Eye (tissue), 1 donor: ENCODE measurements around the gene C2CD2.
"Not testable (repeated sequence)": the region's sequence is repeated elsewhere in the genome, so short reads cannot be mapped to it uniquely, and the experiment has no call there.

Source experiments
- DNase-seq: peaks from one replicate; pipeline ENCODE4 v3.0.0-alpha.2; 2015

Gene C2CD2

DNA sequence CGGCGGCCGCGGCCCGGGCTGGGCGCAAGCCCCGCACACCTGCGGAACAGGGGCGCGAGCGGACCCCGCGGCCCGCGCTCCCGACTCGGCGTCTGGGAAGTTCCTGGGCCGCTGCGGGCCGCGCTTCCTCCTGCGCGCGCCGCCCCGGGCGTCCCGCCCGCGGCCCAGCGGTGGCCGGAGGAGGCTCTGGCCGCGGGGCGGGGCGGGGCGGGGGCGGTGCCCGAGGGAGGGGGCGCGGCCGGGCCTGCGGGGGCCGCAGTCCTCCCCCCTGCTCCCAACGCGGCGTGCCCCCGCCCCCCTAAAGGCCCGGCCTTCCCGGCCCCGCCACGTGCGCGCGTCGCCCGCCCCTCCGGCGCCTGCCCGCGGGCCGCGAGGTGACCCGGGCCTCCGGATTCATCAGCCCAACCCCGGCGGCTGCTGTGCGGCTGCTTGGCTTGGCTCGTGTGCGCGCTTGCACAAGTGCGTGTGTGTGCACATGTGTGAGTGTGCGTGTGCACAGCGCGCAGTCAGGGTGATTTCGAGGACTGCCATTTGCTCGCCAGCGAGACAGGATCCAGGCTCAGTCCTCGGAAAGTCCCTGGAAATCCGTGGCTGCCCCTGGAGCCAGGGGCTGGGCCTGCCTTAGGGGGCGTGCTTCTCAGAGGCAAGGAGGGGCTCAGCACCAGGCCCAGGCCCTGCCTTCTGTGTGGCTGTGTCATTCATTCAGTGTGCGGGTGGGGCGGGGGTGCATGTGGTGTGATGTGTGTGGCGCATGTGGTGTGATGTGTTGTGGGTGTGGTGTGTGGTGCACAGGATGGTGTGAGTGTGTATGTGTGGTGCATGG lies at the start of gene C2CD2:
C2CD2 (minus strand) TSS at position 188 of the 823 bp plus-strand sequence. CDS start 370 bp downstream, outside the sequence.
- peak; percentile 83 for DNase-seq

DNA sequence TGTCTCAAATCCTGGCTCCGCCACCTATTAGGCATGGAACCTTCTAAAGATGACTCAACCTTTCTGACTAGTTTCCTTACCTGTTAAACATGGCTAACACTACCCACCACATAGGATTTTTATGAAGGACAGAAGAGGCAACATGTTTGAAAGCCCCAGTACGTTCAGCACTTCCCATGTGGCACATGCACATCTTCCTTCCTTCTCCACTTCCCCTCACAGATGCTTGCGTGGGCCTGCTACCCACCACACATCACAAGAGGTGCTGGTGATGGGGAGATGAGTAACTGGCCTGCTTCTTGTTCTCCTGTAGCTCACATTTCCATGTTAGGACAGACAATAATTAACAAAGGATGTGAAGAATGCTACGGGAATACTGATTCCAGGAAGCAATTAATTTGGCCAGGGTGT lies 49.2 kb upstream of the C2CD2 start:
- no peak for DNase-seq

DNA sequence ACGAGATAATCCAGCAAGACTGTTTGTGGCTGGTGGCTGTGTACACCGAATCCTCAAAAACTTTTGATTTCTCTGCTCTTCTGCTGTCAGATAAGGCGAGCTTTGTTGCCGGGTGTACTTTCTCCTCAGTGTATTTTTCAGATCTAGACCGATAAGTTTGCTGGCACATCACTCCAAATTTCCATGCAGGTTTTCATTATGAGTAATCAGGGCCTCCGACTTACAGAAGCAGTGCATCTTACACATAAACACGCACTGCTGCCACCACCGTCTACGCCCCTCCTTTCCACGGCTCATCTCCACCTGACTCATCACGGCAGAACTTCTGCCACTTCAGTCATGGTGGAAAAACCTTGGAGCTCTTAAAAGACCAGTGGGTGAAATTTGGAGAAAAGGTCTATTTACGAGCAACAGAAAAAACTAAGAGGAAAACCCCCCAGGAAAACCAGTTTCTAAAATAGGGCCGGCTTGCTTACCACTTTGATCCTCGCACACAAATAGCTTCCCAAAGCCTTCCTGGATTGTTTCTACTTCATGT lies 48.7 kb upstream of the C2CD2 start:
- DNase-seq = no peak

DNA sequence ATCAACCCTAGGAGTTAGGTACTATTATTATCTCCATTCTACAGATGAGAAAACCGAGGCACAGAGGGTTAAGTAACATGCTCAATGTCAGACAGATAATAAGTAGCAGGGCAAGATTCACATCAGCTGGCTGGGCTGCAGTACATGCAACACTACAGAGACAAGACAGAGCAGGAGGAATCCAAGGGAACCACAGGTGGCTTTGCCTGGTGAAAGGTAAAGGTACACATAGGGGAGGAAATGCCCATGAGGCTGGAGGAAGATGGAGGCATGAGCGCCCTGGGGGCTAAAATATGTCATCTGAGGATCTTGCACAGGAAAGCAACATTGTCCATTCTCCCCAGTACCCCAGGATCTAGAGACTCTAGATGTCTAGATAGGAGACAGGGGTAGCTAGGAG lies 48.0 kb upstream of the C2CD2 start:
- DNase-seq = no peak

DNA sequence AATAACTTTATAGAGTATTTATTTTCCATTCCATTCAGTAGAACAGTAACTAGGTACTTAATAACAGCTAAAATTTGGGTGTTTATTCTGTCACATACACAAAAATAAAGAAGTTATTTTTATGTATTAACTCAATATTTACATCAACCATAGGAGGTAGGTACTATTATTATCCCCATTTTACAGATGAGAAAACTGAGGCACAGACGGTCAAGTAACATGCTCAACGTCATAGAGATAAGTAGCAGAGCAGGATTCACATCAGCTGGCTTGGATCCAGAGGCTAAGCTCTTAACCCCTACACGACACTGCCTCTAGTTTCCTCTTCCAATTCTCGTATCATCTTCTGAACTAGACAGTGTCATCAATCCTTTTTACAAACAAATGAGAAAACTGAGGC lies 47.1 kb upstream of the C2CD2 start:
- DNase-seq = no peak

DNA sequence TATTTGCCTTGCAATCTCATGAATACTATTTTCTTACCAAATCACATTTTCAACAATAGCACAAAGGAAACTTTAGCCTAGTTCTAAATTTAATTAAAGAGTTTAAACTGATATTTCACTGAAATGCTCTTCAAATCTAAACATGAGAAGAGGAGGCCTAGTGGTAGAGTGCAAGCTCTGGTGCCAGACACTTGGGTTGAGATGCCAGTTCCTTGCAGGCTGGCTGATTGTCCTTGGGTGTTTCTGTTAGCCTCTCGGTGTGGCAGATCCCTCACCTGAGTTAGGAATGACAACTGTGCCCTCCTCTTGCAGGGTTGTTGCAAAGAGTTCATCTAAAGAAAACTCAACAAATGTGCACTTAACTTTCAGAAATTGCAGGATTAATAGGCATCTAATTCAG lies 43.8 kb upstream of the C2CD2 start:
- DNase-seq = no peak

DNA sequence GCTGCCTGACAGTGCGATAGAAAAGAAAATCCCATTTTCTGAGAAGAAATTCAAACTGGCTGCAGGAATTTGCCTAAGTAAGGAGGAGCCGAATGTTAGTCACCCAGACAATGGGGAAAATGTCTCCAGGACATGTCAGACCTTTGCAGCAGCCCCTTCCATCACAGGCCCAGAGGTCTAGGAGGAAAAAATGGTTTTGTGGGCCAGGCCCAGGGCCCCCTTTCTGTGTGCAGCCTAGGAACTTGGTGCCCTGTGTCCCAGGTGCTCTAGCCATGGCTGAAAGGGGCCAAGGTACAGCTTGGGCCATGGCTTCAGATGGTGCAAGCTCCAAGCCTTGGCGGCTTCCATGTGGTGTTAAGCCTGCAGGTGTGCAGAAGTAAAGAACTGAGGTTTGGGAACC lies 41.8 kb upstream of the C2CD2 start:
- no peak for DNase-seq

DNA sequence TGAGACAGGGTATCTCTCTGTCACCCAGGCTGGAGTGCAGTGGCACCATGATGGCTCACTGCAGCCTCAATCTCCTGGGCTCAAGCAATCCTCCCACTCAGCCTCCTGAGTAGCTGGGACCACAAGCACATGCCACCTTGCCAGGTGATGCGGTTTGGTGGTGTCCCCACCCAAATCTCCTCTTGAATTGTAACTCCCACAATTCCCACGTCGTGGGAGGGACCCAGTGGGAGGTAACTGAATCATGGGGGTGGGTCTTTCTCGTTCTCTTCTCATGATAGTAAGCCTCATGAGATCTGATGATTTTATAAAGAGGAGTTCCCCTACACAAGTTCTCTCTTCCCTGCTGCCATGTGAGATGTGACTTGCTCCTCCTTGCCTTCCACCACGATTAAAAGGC lies 40.8 kb upstream of the C2CD2 start:
- DNase-seq = not testable (repeated sequence)

DNA sequence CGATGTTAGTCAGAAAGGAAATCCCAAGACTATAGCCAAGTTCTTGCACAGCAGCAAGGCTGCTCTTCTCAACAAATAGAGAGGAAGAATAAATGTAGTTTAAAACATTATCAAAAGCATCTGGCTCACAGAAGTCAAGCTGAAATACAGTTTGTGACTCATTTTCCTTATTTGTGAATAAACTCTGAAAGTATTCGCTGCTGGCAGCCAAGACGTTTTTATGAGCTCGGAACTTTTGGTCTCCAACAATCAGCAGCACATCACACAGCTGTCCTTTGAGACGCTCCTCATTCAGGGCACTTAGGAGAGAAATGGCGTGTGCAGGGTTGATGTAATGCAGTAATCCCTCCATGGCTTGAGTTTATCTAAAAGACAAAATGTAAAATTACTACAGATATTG lies 39.9 kb upstream of the C2CD2 start:
- no peak for DNase-seq

DNA sequence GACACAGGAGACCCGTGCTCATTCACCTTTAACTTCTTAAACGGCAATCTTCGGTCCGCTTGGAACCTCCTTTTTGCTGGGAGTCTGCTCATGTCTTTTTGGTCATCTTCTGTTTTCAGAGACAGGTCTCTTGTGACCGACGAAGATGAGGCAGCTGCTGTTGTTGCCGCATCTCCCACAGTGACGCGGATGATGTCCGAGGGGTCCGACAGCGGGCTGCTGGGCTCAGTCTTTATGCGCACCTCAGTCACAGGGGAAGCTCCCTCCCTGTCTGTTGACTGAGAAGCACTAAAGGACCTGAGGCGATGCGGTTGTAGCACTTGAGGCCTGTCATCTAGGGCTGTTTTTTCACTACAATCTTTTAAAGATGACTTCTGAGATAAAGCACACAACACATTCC lies 38.8 kb upstream of the C2CD2 start:
- no peak for DNase-seq

DNA sequence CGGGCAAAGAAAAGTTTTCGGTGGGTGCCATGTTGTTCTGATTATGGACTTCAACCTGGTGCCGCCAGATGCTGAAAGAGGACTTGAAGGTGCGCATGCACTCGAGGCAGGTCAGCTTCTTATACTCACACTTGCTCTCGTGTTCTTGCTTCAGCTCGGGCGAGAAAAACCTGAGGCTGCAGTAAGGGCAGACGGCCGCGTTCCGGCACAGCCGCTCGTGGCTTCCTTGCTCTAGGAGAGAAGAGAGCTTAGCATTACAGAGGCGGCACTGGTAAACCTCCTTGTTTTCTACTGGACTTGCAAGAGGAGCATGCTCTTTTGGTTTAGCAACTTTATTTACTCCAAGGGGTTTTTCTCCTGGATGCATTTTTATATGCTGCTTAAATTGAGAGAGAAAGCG lies 37.8 kb upstream of the C2CD2 start:
- no peak for DNase-seq

DNA sequence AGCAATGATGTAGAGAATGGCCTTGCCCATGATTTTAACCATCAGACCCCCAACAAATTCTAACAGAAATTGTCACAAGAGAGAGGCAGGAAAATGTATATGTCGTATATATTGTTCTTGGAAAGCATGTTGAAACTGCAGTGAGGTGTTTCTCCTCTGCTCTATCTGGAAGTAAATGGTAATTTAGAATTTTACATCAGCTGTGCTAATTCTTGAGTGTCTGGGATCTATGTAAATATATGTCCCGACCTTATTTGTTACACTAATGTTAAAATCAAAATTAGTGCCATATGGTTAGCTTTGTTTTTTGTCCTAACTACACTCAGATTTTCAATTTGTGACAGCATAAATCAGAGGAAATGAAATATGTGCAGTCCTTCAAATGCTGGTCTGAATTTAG lies 35.9 kb upstream of the C2CD2 start:
- no peak for DNase-seq

DNA sequence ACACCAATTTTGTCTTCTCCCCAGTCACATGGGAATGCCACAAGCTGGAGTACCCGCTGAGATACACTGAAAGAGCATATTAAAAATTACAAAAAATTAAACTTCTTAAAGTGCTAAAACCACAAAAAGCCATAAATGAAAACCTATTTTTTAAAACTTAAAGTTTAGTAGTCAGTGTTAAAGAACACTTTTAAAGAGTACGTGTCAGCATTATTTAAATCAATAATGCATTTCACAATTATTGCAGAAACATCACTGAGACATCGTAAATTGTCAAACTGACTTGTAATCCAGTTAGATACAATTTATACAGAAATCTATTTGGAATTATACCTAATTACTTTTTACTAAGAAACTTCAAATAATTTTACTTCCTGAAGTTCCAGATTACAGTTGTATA lies 33.5 kb upstream of the C2CD2 start:
- DNase-seq = no peak

DNA sequence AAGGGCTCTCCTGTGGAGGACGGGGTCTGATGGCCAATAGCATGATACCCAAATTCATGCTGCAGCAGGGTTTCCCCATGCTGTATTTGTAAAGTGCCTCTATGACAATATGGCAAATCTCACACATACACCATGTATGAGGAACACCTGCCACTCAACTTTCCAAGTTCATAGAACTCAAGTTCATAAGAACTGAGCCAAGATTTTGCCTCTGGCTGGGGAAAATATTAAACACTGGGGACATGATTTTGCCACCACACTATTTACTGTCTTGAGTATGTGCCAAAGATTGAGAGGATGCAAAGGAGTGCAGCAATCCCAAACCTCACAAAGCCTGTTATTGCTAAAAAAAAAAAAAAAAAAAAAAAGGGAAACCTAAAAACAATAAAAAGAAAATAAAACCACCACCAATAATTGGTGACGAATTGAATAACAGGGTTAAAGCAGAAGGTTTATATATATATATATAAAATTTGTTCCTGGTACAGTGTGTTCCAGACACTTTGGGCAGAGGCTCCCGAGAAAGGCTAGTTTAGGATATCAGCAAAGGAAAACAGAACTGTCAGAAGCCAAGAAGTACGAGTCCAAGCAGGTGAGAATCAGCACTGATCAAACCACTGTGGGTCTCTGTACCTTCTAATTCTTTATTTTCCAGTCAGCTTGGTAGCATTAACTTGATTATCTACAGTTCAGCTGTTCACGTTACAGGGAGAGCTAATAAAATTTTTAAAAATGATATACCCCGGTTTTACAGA lies 32.0 kb upstream of the C2CD2 start:
- no peak for DNase-seq

DNA sequence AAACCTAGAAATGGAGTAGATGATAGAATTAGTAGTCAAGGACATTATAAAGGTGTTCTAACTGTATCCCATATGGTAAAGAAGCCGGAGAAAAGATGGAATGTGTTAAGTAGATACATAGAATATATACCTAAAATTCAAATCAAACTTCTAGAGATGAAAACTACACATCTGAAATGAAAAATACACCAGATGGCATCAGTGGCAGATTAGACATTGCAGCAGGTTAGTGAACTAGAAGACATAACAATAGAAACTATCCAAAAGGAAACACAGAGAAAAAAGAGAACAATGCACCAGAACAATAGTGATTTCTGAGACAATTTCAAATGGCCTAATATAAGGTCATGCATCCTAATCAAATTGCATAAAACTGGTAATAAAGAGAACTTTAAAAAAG lies 29.4 kb upstream of the C2CD2 start:
- no peak for DNase-seq

DNA sequence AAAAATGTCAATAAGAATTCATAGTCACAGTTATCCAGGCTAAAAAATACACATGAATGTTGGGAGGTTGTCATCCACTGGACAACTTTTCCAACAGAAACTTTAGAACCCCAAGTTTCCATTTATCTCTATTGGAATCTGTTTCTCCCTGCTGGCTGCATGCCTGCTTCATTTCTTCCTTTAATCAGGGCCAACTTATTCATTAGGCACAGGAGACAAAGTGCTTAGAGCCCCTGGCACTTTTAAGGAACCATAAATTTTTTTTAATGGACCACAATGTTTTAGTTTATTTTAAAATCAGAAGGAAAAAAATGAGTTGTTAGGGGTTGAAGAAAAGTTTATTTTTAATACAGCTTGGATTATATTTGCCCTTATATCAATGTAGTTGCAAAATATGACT lies 26.7 kb upstream of the C2CD2 start:
- DNase-seq = no peak

DNA sequence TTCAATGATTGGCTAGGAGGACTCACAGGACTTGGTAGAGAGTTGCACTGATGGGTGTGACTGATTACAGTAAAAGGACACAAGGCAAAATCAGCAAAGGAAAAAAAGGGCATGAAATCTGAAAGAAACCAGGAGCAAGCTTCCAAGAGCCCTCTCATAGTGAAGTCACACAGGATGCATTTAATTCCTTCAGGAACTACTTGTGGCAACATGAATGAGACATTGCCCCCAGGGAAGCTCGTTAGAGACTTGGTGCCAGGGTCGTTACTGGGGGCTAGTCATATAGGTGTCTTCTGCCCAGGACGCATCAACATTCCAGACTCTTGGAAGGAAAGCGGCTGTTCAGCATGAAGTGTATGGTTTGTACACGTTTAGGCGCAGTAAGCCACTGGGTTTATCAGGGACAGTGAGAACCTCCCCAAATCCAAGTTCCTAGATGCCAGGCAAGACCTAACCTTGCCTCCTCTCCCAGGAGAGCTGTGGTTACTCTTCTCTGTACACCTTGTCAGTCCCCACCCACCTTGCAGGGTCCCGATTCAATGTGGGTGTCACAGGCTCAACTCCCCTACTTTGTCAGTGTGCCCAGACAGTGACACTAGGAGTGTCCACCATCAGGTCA lies 26.0 kb upstream of the C2CD2 start:
- DNase-seq = no peak

DNA sequence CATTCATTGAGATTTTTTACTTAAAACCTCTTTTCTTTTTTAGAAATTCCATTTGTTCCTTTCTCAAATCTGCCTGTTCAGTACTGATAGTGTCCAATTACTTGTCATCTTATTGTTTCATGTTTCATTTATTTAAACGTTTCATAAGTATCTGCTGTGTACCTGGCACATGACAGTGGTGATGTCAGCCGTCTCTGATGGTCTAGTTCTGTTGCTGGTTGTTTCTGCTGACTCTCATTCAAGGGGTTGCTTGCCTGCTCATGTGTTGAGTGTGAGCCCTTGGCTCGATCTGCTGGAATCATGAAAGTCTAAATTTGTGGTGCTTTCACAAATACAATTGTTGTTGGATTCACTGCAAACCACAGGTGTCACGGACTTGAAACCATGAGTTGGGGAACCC lies 25.5 kb upstream of the C2CD2 start:
- no peak for DNase-seq

DNA sequence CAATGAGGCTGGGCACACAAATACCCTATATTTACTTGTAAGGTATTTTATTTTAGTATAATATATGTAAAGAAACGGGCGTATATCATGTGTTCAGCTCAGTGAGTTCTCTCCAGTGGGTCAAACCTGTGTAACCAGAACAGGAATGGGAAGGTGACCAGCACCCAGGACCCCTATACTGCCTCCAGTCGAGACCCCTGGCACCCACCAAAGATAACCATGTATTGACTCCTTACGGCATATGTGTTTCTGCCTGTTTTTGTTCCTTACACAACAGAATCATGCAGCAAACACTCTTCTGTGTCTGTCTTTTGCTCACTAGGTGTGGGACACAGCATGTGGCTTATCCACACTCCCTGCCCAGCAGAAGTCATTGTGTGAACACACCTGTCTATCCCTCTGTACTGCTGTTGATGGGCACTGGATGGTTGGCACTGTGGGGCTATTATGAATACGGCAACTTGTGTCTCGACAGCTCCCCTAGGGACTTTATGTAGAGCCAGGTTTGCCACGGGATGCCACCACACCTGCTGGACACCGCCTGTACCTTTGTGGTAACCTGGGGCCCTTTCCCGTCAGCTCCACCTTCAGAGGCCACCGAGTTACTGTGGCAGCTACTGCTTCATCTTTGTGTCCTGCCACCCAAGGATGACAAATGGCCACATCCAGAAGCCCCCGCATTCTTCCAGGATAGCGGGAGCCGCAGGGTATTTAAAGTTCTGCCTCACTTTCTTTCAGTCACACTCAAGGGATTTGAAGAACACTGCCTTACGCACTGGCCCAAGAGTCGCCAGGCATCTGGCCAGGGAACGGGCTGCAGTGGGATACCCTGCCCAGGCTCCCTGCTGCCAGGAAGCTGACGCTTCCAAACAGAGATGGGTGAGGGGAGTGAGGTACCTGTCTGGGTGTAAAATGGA lies 23.5 kb upstream of the C2CD2 start:
- DNase-seq = no peak

DNA sequence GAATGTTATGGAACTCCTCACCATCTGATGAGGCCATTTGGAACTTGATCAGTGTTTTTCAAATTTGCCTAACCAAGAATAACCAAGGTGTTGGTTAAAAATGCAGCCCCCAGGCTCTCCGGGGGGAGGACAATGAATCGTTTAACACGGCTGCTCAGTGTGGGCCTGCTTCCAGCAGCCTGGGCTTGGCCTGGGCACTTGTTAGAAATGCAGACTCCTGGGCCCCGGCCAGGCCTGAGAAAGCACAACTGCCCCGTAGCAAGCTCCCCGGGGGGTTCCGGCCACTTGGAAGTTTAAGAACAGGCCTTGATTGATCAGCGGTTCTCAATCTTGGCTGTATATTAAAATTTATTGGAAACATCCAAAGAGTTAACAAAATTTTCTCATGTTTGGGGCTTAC lies 22.8 kb upstream of the C2CD2 start:
- DNase-seq = no peak

DNA sequence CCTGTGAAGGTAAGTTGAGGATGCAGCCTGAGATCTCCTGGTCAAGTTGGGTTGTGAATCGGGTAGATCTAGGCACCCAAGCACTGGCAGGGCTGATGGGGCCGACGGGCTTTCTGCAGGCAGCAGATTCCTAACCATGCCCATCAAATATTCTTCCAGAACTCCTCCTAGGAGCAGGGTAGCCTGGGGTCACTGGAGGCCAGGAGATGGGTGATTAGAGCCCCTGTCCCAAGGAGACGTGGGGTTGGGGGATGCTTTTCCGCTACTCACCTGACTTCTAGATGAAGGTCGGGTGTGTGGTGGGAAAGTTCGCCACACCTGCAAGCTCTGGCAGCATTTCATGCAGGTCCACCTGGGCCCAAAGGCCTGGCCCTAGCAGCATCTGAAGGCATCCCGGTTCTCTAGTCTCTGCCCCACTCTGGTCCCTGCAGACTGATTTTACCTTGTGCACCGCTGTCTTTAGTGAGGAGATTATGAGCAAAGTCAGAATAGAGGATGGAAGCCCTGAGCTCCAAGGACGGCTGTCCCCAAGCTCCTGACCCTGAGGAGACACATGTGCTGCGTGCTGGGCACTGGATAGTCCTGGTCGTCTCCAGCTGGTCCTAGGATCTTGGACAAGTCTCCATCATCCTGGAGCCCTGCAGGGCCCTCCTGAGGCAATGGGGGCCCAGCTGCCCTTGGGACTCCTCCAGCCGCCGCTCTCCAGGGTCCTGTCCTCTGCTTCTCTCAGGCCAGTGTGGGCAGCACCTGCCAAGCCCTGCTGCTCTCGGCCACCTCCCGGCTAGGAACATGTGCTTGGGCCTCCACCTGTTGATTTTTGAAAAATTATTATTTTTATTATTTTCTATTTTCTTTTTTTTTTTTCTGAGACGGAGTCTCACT lies 21.8 kb upstream of the C2CD2 start:
- DNase-seq = no peak

DNA sequence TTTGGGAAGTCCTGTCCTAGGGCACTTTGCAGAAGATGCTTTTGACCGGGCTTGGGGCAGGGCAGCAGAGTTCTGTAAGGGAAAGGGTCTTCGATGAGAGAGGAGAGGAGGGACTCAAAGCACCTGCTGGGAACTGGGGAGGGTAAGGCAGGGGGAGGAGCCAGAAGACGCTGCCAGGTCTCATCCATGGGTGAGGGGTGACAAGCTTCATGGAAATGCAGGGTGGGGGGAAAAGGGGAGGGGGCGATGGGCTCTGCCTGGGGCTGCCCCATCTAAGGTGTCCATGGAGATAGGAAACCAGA lies 20.9 kb upstream of the C2CD2 start:
- DNase-seq = no peak
